Left ventricle myocardium inferior (tissue), 1 donor: ENCODE measurements around the gene SCN8A. TPM values are rescaled to one million over a fixed set of nuclear protein-coding genes. Genes with fewer than 3 reads are reported as not detected.

ENCODE experiments used
- DNase-seq: peaks from one replicate; pipeline ENCODE4 v3.0.0-alpha.2; 2020
- H3K27ac ChIP-seq: fragments of 200-600 bp; replicated peaks from 2 replicates; pipeline ENCODE4 v1.8.0; 2021
- H3K27me3 ChIP-seq: fragments of 200-600 bp; 2 replicates; pipeline ENCODE4 v1.8.0; 2021; ENCODE audit warnings: low read depth
- H3K36me3 ChIP-seq: fragments of 200-600 bp; 2 replicates; pipeline ENCODE4 v1.8.0; 2021
- H3K4me1 ChIP-seq: fragments of 200-600 bp; 2 replicates; pipeline ENCODE4 v1.8.0; 2021
- H3K4me3 ChIP-seq: fragments of 200-600 bp; 2 replicates; pipeline ENCODE4 v1.8.0; 2021; ENCODE audit warnings: mild to moderate bottlenecking, moderate library complexity
- H3K9me3 ChIP-seq: fragments of 200-600 bp; replicated peaks from 2 replicates; pipeline ENCODE4 v1.8.0; 2021
- intact Hi-C: fragments of 100-400 bp; cut with micrococcal nuclease; formaldehyde crosslinking; loops from one replicate; pipeline ENCODE4 v1.11.0; 2022
- total RNA-seq: library from RNA; stranded (reverse); fragmentation: NEBNext Ultra II Directional; extraction: Animal tissue kit (Norgen Biotek cat#: 25700); gene quantifications from one replicate; pipeline ENCODE4 v1.2.1, GENCODE V29; 2021
- TF ChIP-seq, protein P1 (sequence below): fragments of 200-600 bp; IDR thresholded peaks from 2 replicates; pipeline ENCODE4 v1.8.0; 2021; ENCODE audit warnings: antibody characterized with exemption, mild to moderate bottlenecking, borderline replicate concordance
- donor health status: DM: no; HTN: yes; CAD: no; lungs with severe emphysema.

SCN8A gene
- total RNA-seq, 1 donor from 2014 or later: 0.41 TPM

DNA sequence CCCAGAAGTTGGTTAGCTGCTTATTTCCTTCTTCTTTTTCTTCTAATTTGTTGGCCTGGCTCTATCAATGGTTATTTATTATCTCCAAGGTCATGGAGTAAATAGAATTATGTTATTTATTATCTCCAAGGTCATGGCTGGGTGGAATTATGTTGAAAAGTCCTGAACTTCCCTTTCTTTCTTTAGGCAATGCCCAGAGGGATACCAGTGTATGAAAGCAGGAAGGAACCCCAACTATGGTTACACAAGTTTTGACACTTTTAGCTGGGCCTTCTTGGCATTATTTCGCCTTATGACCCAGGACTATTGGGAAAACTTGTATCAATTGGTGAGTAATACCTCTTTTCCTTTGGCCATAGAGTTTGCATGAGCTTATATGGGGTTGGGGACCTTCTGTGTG, 111.6 kb downstream of the SCN8A start:
- TF ChIP-seq, protein P1, sequence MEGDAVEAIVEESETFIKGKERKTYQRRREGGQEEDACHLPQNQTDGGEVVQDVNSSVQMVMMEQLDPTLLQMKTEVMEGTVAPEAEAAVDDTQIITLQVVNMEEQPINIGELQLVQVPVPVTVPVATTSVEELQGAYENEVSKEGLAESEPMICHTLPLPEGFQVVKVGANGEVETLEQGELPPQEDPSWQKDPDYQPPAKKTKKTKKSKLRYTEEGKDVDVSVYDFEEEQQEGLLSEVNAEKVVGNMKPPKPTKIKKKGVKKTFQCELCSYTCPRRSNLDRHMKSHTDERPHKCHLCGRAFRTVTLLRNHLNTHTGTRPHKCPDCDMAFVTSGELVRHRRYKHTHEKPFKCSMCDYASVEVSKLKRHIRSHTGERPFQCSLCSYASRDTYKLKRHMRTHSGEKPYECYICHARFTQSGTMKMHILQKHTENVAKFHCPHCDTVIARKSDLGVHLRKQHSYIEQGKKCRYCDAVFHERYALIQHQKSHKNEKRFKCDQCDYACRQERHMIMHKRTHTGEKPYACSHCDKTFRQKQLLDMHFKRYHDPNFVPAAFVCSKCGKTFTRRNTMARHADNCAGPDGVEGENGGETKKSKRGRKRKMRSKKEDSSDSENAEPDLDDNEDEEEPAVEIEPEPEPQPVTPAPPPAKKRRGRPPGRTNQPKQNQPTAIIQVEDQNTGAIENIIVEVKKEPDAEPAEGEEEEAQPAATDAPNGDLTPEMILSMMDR: no peak
- Histone ChIP-seq H3K4me1 (no peaks in the 10 kb centered on the region), H3K36me3 (no peaks in the 10 kb centered on the region), H3K4me3 (no peak overlapping the region), H3K27me3 (no peaks in the 10 kb centered on the region), H3K9me3 (no peaks in the 10 kb centered on the region), H3K27ac (no peak overlapping the region)
- no peak for DNase-seq
- intact Hi-C loops: no loop called here

DNA sequence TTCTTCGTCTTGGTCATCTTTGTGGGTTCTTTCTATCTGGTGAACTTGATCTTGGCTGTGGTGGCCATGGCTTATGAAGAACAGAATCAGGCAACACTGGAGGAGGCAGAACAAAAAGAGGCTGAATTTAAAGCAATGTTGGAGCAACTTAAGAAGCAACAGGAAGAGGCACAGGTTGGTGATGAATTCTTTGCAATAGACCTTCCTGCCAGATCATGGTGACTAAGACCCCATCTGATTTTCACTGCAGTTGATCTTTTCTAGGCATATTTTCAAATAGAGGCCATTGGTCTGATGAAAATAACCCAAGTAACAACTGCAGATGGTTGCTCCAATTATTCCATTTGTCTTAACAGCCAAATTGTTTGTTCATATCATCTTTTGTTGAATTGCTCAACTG, 114.4 kb downstream of the SCN8A start:
- TF ChIP-seq, protein P1: no peak
- no peak overlapping the region for H3K4me3 ChIP-seq
- intact Hi-C loops: no loop called here
- no peak for DNase-seq
- H3K27ac ChIP-seq: no peak overlapping the region
- H3K4me1 ChIP-seq: no peaks in the 10 kb centered on the region
- H3K9me3 ChIP-seq: no peaks in the 10 kb centered on the region
- H3K36me3 ChIP-seq: no peaks in the 10 kb centered on the region
- no peaks in the 10 kb centered on the region for H3K27me3 ChIP-seq

DNA sequence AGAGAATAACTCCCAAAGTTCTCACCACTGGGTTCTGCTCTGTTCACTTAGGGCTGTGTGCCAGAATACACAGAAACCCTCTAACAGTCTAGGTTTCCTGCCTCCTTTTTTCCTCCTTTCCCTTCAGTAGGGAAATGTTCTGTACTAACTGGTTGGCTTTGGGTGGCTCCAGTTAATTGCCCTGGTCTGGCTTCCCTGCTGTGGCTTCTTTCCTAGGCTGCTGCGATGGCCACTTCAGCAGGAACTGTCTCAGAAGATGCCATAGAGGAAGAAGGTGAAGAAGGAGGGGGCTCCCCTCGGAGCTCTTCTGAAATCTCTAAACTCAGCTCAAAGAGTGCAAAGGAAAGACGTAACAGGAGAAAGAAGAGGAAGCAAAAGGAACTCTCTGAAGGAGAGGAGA, 115.2 kb downstream of the SCN8A start:
- TF ChIP-seq, protein P1: no peak
- no peak overlapping the region for H3K27ac ChIP-seq
- H3K27me3 ChIP-seq: no peaks in the 10 kb centered on the region
- no peaks in the 10 kb centered on the region for H3K9me3 ChIP-seq
- no peak for DNase-seq
- H3K4me3 ChIP-seq: no peak overlapping the region
- no peaks in the 10 kb centered on the region for H3K4me1 ChIP-seq
- no peaks in the 10 kb centered on the region for H3K36me3 ChIP-seq
- intact Hi-C loops: no loop called here

DNA sequence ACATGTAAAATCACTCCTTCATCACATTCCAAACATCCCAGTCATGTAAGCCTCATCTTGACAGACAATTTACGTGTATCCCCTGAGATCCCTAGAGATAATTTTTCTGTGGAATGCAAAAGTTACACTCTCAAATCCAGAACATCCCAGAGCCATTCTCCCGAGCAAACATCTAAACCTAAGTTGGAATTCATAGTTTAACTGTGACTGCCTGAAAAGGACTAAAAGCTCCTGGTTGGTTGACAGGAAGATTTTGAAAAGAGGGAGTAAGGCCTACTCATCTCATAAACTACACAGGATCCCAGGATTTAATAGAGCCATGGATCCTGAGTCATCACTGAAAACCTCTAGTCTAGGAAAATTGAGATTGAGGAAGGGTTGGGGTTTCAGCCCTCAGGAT, 123.6 kb downstream of the SCN8A start:
- TF ChIP-seq, protein P1: no peak
- intact Hi-C loops: no loop called here

DNA sequence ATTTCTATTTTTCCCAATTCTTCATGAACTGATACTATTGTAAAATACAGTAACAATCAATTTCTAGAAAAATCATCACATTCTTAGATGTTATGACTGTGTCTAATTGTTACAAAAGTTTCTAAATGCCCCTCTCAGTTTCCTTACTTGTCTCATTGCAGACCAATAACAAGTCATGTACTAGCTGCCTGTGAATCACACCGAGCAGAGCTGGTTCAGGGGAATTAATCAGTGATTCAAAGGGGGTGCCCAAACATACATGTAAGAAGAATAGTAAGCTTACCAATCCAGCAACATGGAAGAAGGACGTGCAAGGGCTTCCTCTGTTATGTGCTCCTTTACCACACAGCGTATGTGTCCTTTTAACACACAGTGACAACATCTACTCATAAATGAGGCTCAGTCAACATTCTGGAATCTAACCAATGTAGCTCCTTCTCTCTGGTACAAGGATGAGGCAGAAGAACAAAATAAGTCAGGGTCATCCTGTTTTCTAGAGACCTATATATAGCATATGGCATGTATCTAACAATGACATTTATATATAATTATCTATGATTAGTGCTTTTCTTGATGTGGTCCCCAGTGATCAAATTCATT, 126.4 kb downstream of the SCN8A start:
- intact Hi-C loops: no loop called here

More for the DNA sequence above, 123.6 kb downstream of the SCN8A start:
- no peak overlapping the region for H3K4me3 ChIP-seq
- no peak for DNase-seq
- no peak overlapping the region for H3K27ac ChIP-seq
- H3K27me3 ChIP-seq: peaks cover 20% of the 10 kb centered on the region
- H3K9me3 ChIP-seq: no peaks in the 10 kb centered on the region
- H3K4me1 ChIP-seq: no peaks in the 10 kb centered on the region
- H3K36me3 ChIP-seq: no peaks in the 10 kb centered on the region

More for the DNA sequence above, 126.4 kb downstream of the SCN8A start:
- no peak overlapping the region for H3K4me3 ChIP-seq
- no peak for DNase-seq
- peaks cover 10% of the 10 kb centered on the region for H3K4me1 ChIP-seq
- TF ChIP-seq, protein P1: no peak
- H3K9me3 ChIP-seq: no peaks in the 10 kb centered on the region
- no peaks in the 10 kb centered on the region for H3K36me3 ChIP-seq
- H3K27me3 ChIP-seq: peaks cover 40% of the 10 kb centered on the region
- no peak overlapping the region for H3K27ac ChIP-seq
